Caco-2 (cell line): ENCODE data around the gene SOX6. TPM values are rescaled to one million over a fixed set of nuclear protein-coding genes. Genes with fewer than 3 reads are reported as not detected.

Experiments used
- BruUV-seq: library from RNA; stranded (reverse); fragments of 400-500 nt; replicated peaks from 2 replicates; lab custom pipeline; 2021; lab: Mats Ljungman, UMichigan
- CTCF ChIA-PET: fragments of 300-600 bp; sonication (Branson Sonifier 250); formaldehyde crosslinking; loops from one replicate; lab custom pipeline; 2022; ENCODE audit warnings: antibody characterized with exemption; lab: Charles Lee
- POLR2A ChIA-PET: fragments of 300-600 bp; sonication (Branson Sonifier 250); formaldehyde crosslinking; loops from one replicate; lab custom pipeline; 2022; ENCODE audit warnings: antibody characterized with exemption; lab: Charles Lee
- DNase-seq, 2 experiments: peaks; one replicate each; pipeline versions ENCODE4 v3.0.0 to v3.0.0-alpha.2; 2020 to 2022
- H3K27me3 ChIP-seq: replicated peaks from 2 replicates; pipeline ENCODE4 v1.6.0; 2011; ENCODE audit warnings: low read length; ENCODE audit not compliant: control insufficient read depth, insufficient read depth
- H3K36me3 ChIP-seq: 2 replicates; pipeline ENCODE4 v1.5.1; 2011; ENCODE audit warnings: low read length; ENCODE audit not compliant: control insufficient read depth, insufficient read depth
- H3K4me1 ChIP-seq: fragments of 250-450 bp; sonication (Bioruptor Pico); 2 replicates; pipeline ENCODE4 v1.5.1; 2020; ENCODE audit warnings: mild to moderate bottlenecking
- H3K4me3 ChIP-seq: 2 replicates; pipeline ENCODE4 v1.5.1; 2011; ENCODE audit warnings: low read depth, mild to moderate bottlenecking, control low read depth, low read length
- H3K9me3 ChIP-seq: fragments of 250-450 bp; sonication (Bioruptor Pico); 2 replicates; pipeline ENCODE4 v1.5.1; 2020; ENCODE audit warnings: mild to moderate bottlenecking, moderate library complexity
- H3K27ac Mint-ChIP-seq: one replicate; pipeline ENCODE4 v1.8.0; 2022; ENCODE audit warnings: mixed read lengths; ENCODE audit not compliant: unreplicated experiment
- H3K27me3 Mint-ChIP-seq: one replicate; pipeline ENCODE4 v1.8.0; 2022; ENCODE audit warnings: mixed read lengths; ENCODE audit not compliant: insufficient read depth, unreplicated experiment
- H3K36me3 Mint-ChIP-seq: one replicate; pipeline ENCODE4 v1.8.0; 2022; ENCODE audit warnings: mild to moderate bottlenecking, mixed read lengths; ENCODE audit not compliant: insufficient read depth, unreplicated experiment
- H3K4me1 Mint-ChIP-seq: one replicate; pipeline ENCODE4 v1.8.0; 2022; ENCODE audit warnings: low read depth, mixed read lengths; ENCODE audit not compliant: unreplicated experiment
- H3K4me3 Mint-ChIP-seq: one replicate; pipeline ENCODE4 v1.8.0; 2022; ENCODE audit warnings: mild to moderate bottlenecking, moderate library complexity, mixed read lengths; ENCODE audit not compliant: unreplicated experiment
- H3K9me3 Mint-ChIP-seq: one replicate; pipeline ENCODE4 v1.8.0; 2022; ENCODE audit warnings: mixed read lengths; ENCODE audit not compliant: unreplicated experiment
- CTCF ChIP-seq, 2 experiments: fragments of 200-600 bp in 1 of 2; IDR thresholded peaks; 1 replicate in 1 of 2; 2 replicates in 1 of 2; pipeline versions ENCODE4 v1.5.1 to v1.8.0; 2011 to 2022; ENCODE audit warnings: antibody characterized with exemption in 1 of 2, control low read depth in 1 of 2, inconsistent platforms in 1 of 2, low read depth in 1 of 2, low read length in 1 of 2, mild to moderate bottlenecking in 1 of 2, moderate library complexity in 1 of 2; ENCODE audit not compliant: insufficient read depth in 1 of 2, severe bottlenecking in 1 of 2, unreplicated experiment in 1 of 2
- intact Hi-C: fragments of 100-400 bp; cut with micrococcal nuclease; formaldehyde crosslinking; loops from one replicate; pipeline ENCODE4 v1.10.0; 2022; ENCODE audit not compliant: unreplicated experiment
- total RNA-seq: library from RNA; stranded (reverse); gene quantifications from 2 replicates; pipeline ENCODE4 v1.2.3, GENCODE V29; 2022

SOX6 gene
- total RNA-seq, 1 experiment from 2014 or later: 10.8 TPM

- ChIA-PET CTCF (interaction anchor here (0.6 kb wide), 1 partner anchor 357 kb away, joined by 3 read pairs; no protein-coding TSS in a partner anchor), POLR2A (no interaction called here)
- DNase-seq: no peak
- Mint-ChIP-seq H3K4me1 (peaks cover 6% of the 10 kb centered on the region), H3K27ac (no peak overlapping the region), H3K27me3 (no peaks in the 10 kb centered on the region), H3K9me3 (no peaks in the 10 kb centered on the region), H3K4me3 (no peak overlapping the region), H3K36me3 (peaks cover 4% of the 10 kb centered on the region)
- Histone ChIP-seq H3K4me1 (no peaks in the 10 kb centered on the region), H3K9me3 (no peaks in the 10 kb centered on the region), H3K4me3 (no peak overlapping the region), H3K36me3 (no peaks in the 10 kb centered on the region), H3K27me3 (no peaks in the 10 kb centered on the region)
- no TSS peak for BruUV-seq
- TF ChIP-seq CTCF (IDR thresholded peaks at IDR 0.05; ENCODE audit: insufficient read depth in 1 of 2, low read depth in 1 of 2, low read length in 1 of 2, severe bottlenecking in 1 of 2, unreplicated experiment in 1 of 2): no peak
- intact Hi-C loops: no loop called here
Measured at GRCh38 chr11:16027621-16028020, 328.7 kb downstream of the SOX6 start.

DNA sequence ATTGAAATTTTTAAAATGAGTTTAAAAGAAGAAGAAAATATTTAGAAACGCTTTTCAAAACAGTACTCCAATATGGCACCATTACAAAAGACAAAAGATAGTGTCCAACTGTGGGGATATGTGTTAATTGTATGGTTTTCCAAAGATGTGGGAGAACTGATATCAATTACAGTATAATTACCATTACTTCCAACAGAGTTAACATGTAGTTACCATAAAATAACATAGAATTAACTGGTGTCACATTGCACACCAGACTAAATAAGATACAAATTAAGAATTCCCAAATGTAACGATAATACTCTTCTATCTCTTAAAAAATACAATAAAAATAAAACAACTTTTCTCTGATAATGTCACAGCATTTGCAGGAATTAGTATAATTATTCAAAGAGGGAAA is 329.5 kb downstream of the SOX6 start:
- Mint-ChIP-seq H3K4me1 (peaks cover 13% of the 10 kb centered on the region), H3K27ac (no peak overlapping the region), H3K4me3 (no peak overlapping the region), H3K36me3 (no peaks in the 10 kb centered on the region), H3K9me3 (no peaks in the 10 kb centered on the region), H3K27me3 (no peaks in the 10 kb centered on the region)
- no peak for DNase-seq
- Histone ChIP-seq H3K36me3 (no peaks in the 10 kb centered on the region), H3K27me3 (no peaks in the 10 kb centered on the region), H3K9me3 (no peaks in the 10 kb centered on the region), H3K4me1 (no peaks in the 10 kb centered on the region), H3K4me3 (no peak overlapping the region)
- POLR2A ChIA-PET: no interaction called here
- CTCF ChIA-PET: interaction anchor here (0.6 kb wide), 1 partner anchor 357 kb away, joined by 3 read pairs; no protein-coding TSS in a partner anchor
- no TSS peak for BruUV-seq
- intact Hi-C loops: no loop called here
- no peak for TF ChIP-seq CTCF (IDR thresholded peaks at IDR 0.05; ENCODE audit: insufficient read depth in 1 of 2, low read depth in 1 of 2, low read length in 1 of 2, severe bottlenecking in 1 of 2, unreplicated experiment in 1 of 2)

DNA sequence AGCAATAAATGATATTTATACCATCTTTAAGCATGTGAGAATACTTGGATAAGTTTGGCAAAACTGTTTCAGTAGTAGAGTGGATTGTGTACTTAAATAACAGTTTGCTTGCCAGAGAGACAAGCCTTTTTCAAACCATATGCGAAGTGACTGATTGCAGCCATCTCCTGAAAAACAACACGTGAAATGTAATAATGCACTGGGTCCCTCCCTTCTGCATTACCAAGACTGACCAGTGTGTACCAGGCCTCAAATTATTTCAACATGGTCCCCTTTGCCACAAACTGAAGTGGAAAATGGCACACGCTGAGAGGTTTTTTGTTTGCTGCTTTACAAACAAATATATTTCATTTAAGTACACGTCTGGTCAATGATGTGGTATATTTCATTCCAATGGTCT is 337.4 kb downstream of the SOX6 start:
- no peak overlapping the region for H3K4me3 Mint-ChIP-seq
- H3K27me3 Mint-ChIP-seq: no peaks in the 10 kb centered on the region
- no peaks in the 10 kb centered on the region for H3K4me1 ChIP-seq
- CTCF ChIA-PET: no interaction called here
- H3K9me3 Mint-ChIP-seq: no peaks in the 10 kb centered on the region
- DNase-seq: no peak
- H3K36me3 ChIP-seq: no peaks in the 10 kb centered on the region
- BruUV-seq: no TSS peak
- peaks cover 6% of the 10 kb centered on the region for H3K4me1 Mint-ChIP-seq
- no peaks in the 10 kb centered on the region for H3K9me3 ChIP-seq
- H3K27me3 ChIP-seq: no peaks in the 10 kb centered on the region
- H3K27ac Mint-ChIP-seq: no peak overlapping the region
- POLR2A ChIA-PET: no interaction called here
- no peaks in the 10 kb centered on the region for H3K36me3 Mint-ChIP-seq
- no peak overlapping the region for H3K4me3 ChIP-seq
- intact Hi-C loops: no loop called here
- no peak for TF ChIP-seq CTCF (IDR thresholded peaks at IDR 0.05; ENCODE audit: insufficient read depth in 1 of 2, low read depth in 1 of 2, low read length in 1 of 2, severe bottlenecking in 1 of 2, unreplicated experiment in 1 of 2)
